Liver (tissue), 5 donors: ENCODE results near the gene ADAMTS14. TPM values are rescaled to one million over a fixed set of nuclear protein-coding genes. Genes with fewer than 3 reads are reported as not detected.

Experiments
- polyA plus RNA-seq, 2 donors: library from polyadenylated mRNA; stranded (reverse) in 1 of 2; unstranded in 1 of 2; fragments of 200-250 nt in 1 of 2; fragments of >200 nt in 1 of 2; fragmentation: Nextera tagmentation in 1 of 2; extraction: Ambion mirVana in 1 of 2; gene quantifications; one replicate each; pipeline versions ENCODE4 v1.2.1 to v1.2.3, GENCODE V29; 2013 to 2015
- small RNA-seq: library from RNA; depleted of rRNA; stranded (forward); fragments of <200 nt; gene quantifications from one replicate; pipeline ENCODE3, GENCODE V24; 2014
- total RNA-seq, 2 donors: library from RNA; depleted of rRNA; stranded (reverse); fragments of >200 nt; gene quantifications; one replicate each; pipeline ENCODE4 v1.2.3, GENCODE V29; 2014
- donor health status: healthy.
- donor health status: healthy.
- donor health status: healthy.

ADAMTS14 gene
- total and polyA plus RNA-seq, 4 donors = 0.09 to 0.33 (median 0.13) TPM

Small RNA genes within 50 kb of the gene (small RNA-seq; reads per million reads assigned to genes)
- gene RPS26P40 = not detected

Other genes with a start within 250 kb of the ADAMTS14 start
- not detected for gene NODAL, start 230.8 kb upstream of the ADAMTS14 start, total RNA-seq
- not detected for gene NODAL, start 230.8 kb upstream of the ADAMTS14 start, polyA plus RNA-seq
- 1 to 10 TPM; 1.7 to 4.2 TPM for gene PALD1, start 193.7 kb upstream of the ADAMTS14 start, total RNA-seq
- gene PALD1, start 193.7 kb upstream of the ADAMTS14 start, polyA plus RNA-seq = 1 to 10 TPM in 1 of 2 donors, under 1 TPM in 1; 0.72 to 1.1 TPM
- gene PRF1, start 69.8 kb upstream of the ADAMTS14 start, total RNA-seq = 1 to 10 TPM; 2.8 TPM
- 1 to 10 TPM; 2.5 to 3.1 TPM for gene PRF1, start 69.8 kb upstream of the ADAMTS14 start, polyA plus RNA-seq
- not detected for gene TBATA, start 112.9 kb downstream of the ADAMTS14 start, total RNA-seq
- not detected for gene TBATA, start 112.9 kb downstream of the ADAMTS14 start, polyA plus RNA-seq
- 10 to 100 TPM; 20.5 to 37.1 TPM for gene SGPL1, start 143.4 kb downstream of the ADAMTS14 start, total RNA-seq
- 10 to 100 TPM; 11.8 to 13.1 TPM for gene SGPL1, start 143.4 kb downstream of the ADAMTS14 start, polyA plus RNA-seq
- 10 to 100 TPM; 72.0 to 99.8 TPM for gene PCBD1, start 216.1 kb downstream of the ADAMTS14 start, total RNA-seq
- gene PCBD1, start 216.1 kb downstream of the ADAMTS14 start, polyA plus RNA-seq = 100 to 1,000 TPM; 243 to 458 TPM